ENCODE results near the gene MAP3K15. TPM values are rescaled to one million over a fixed set of nuclear protein-coding genes. Genes with fewer than 3 reads are reported as not detected.

Gene MAP3K15
- total RNA-seq, 1 experiment from 2014 or later: 3.4 TPM

DNA sequence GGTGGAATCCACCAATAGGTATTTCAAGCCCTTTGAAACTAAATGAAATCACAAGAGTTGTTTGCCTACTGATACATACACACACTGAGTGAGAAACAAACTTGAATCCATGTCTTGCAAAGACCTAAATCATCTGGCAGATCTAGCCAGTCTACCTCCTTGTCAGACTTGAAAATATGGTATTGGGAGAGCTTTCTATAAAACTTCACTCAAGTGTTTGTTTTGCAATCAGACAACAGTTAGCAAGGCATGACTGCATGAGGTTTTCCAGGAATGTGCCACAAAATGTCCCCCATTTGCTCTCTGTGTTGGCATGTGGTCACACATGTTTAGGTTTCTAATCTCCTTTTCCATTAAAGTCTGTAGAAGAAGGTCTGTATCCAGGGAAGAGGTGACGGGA is 52.4 kb downstream of the MAP3K15 start:
- Histone ChIP-seq H3K4me3 (ENCODE audit: low read length) (no peak overlapping the region), H3K79me2 (ENCODE audit: low read length) (no peaks in the 10 kb centered on the region)
- intact Hi-C loops (cut with micrococcal nuclease): no loop called here

GRCh38 chrX:19462231-19462630 is 53.1 kb downstream of the MAP3K15 start:
- Histone ChIP-seq H3K27ac (ENCODE audit: low read length) (no peak overlapping the region), H3K4me2 (ENCODE audit: low read length) (no peak overlapping the region), H3K9ac (ENCODE audit: low read length) (no peak overlapping the region), H3K79me2 (ENCODE audit: low read length) (no peaks in the 10 kb centered on the region), H3K27me3 (ENCODE audit: low read length) (no peaks in the 10 kb centered on the region), H3K4me1 (ENCODE audit: insufficient read depth, low read length) (no peaks in the 10 kb centered on the region), H3K9me2 (replicated peaks; ENCODE audit: low read length) (no peaks in the 10 kb centered on the region), H3K4me3 (ENCODE audit: low read length) (no peak overlapping the region), H2AFZ (ENCODE audit: low read length) (no peak overlapping the region), H3F3A (ENCODE audit: low read length, unreplicated experiment) (no peaks in the 10 kb centered on the region), H3K9me3 (ENCODE audit: low read length) (no peaks in the 10 kb centered on the region), H4K20me1 (ENCODE audit: low read length) (no peaks in the 10 kb centered on the region), H3K36me3 (ENCODE audit: low read depth, low read length) (no peaks in the 10 kb centered on the region)
- CTCF ChIA-PET: no interaction called here
- ATAC-seq (no peak), DNase-seq (no peak)
- intact Hi-C loops (cut with micrococcal nuclease): no loop called here
- no TSS peak for BruUV-seq (replicated peaks)
- TF ChIP-seq EZH2phosphoT487 (IDR thresholded peaks at IDR 0.05; ENCODE audit: borderline replicate concordance, low read length): no peak
- TF ChIP-seq EZH2 (IDR thresholded peaks at IDR 0.05; ENCODE audit: low read length, unreplicated experiment): no peak
- POLR2A ChIA-PET (ENCODE audit: unreplicated experiment): no interaction called here

More for the DNA sequence above, 52.4 kb downstream of the MAP3K15 start:
- no peak for DNase-seq
- Histone ChIP-seq H3K4me1 (ENCODE audit: insufficient read depth, low read length) (no peaks in the 10 kb centered on the region), H4K20me1 (ENCODE audit: low read length) (no peaks in the 10 kb centered on the region), H2AFZ (ENCODE audit: low read length) (no peak overlapping the region), H3K9ac (ENCODE audit: low read length) (no peak overlapping the region), H3K9me2 (replicated peaks; ENCODE audit: low read length) (no peaks in the 10 kb centered on the region), H3F3A (ENCODE audit: low read length, unreplicated experiment) (no peaks in the 10 kb centered on the region), H3K9me3 (ENCODE audit: low read length) (no peaks in the 10 kb centered on the region), H3K4me2 (ENCODE audit: low read length) (no peak overlapping the region), H3K36me3 (ENCODE audit: low read depth, low read length) (no peaks in the 10 kb centered on the region), H3K27ac (ENCODE audit: low read length) (no peak overlapping the region), H3K27me3 (ENCODE audit: low read length) (no peaks in the 10 kb centered on the region)
- ATAC-seq: no peak
- CTCF ChIA-PET: no interaction called here
- POLR2A ChIA-PET (ENCODE audit: unreplicated experiment): no interaction called here
- no TSS peak for BruUV-seq (replicated peaks)
- TF ChIP-seq CTCF (conservative IDR thresholded peaks at IDR 0.05; ENCODE audit: low read depth, low read length) (no peak), EZH2 (IDR thresholded peaks at IDR 0.05; ENCODE audit: low read length, unreplicated experiment) (no peak), EZH2phosphoT487 (IDR thresholded peaks at IDR 0.05; ENCODE audit: borderline replicate concordance, low read length) (no peak)

DNA sequence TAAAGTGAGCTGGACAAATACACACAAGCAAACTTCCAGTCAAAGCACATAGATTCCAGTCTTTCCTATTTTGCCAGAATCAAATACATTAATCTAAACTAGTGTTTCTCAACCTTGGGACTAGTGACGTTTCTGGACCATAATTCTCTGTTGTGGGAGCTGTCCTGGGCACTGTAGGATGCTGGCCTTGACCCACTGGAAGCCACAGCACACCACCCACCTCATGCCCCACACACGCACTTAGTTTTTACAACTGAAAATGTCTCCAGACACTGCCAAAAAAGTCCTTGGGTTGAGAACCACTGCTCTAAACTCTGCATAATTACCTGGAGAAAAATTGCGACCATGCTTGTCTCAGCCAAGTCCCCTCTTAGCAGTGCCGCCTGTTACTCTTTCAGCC is 57.6 kb downstream of the MAP3K15 start:
- no peaks in the 10 kb centered on the region for H3K79me2 ChIP-seq (ENCODE audit: low read length)
- H3K4me3 ChIP-seq (ENCODE audit: low read length): no peak overlapping the region
- no peak overlapping the region for H3K9ac ChIP-seq (ENCODE audit: low read length)
- no peaks in the 10 kb centered on the region for H3K36me3 ChIP-seq (ENCODE audit: low read depth, low read length)
- intact Hi-C loops (cut with micrococcal nuclease): no loop called here
- no peak overlapping the region for H3K4me2 ChIP-seq (ENCODE audit: low read length)
- H3K9me2 ChIP-seq (replicated peaks; ENCODE audit: low read length): no peaks in the 10 kb centered on the region
- POLR2A ChIA-PET (ENCODE audit: unreplicated experiment): no interaction called here
- H3F3A ChIP-seq (ENCODE audit: low read length, unreplicated experiment): no peaks in the 10 kb centered on the region
- CTCF ChIA-PET: no interaction called here
- TF ChIP-seq EZH2phosphoT487 (IDR thresholded peaks at IDR 0.05; ENCODE audit: borderline replicate concordance, low read length) (no peak), CTCF (conservative IDR thresholded peaks at IDR 0.05; ENCODE audit: low read depth, low read length) (no peak), EZH2 (IDR thresholded peaks at IDR 0.05; ENCODE audit: low read length, unreplicated experiment) (no peak)
- H3K27me3 ChIP-seq (ENCODE audit: low read length): no peaks in the 10 kb centered on the region
- H4K20me1 ChIP-seq (ENCODE audit: low read length): no peaks in the 10 kb centered on the region
- H2AFZ ChIP-seq (ENCODE audit: low read length): no peak overlapping the region
- ATAC-seq (no peak), DNase-seq (no peak)
- H3K9me3 ChIP-seq (ENCODE audit: low read length): no peaks in the 10 kb centered on the region
- H3K4me1 ChIP-seq (ENCODE audit: insufficient read depth, low read length): no peaks in the 10 kb centered on the region; the same call in 1 of the 2 replicates
- no peak overlapping the region for H3K27ac ChIP-seq (ENCODE audit: low read length)
- BruUV-seq (replicated peaks): no TSS peak
